Measurements from ENCODE around the gene C9orf50.
A peak's percentile ranks its signal among the peaks of the same experiment; 100 is the strongest.

Gene C9orf50

DNA sequence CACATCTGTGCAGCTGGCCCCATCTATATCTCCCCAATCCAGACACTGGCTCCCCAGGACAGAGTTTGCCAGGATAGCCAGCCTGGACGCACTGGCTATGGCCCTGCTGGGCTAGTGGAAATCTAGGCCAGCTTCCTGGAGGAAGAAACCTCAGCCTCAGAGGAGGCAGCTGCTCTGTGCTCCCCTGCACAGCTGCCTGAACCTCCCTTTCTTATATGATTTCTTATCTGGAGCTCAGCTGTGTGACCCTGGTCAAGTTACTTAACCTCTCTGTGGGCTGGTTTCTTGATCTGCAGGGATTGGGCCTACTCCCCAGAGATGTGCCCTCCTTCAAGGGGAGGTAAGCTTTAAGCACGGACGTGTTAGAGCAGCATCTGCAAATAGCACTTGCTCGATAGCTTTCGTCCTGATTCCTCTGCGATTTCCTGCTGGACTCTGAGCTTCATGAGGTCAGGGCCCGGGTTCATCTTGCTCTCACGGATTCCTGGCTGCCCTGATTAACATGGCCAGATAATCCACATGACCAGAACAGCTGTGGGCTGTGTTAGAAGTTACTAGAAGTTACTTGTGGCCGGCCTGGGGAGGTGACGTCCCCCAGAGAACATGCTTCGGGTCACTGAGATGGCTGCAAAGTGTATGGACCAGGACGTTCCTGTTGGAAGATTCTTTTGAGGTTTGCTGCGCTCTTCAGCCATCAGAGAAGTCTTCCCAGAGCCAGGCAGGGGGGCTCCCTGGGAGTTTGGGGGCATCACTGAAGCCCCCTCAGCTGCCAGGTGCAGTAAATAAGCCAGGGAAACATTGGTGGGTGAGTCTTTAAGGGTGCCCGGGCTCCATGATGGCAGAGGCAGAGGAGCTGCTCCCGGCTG is 14.5 kb downstream of the C9orf50 start:
- no peak for DNase-seq (ENCODE audit: low spot score)
- Histone ChIP-seq H3K23ac (ENCODE audit: low read depth, low read length, poor library complexity) (no peak overlapping the region), H3K4me1 (ENCODE audit: control insufficient read depth in 2 of 2, insufficient read depth in 1 of 2, low read depth in 1 of 2, low read length in 2 of 2) (peaks cover 28 to 49% of the 10 kb centered on the region in 2 donors), H3K18ac (ENCODE audit: low read length) (peak overlapping the region; percentile 23), H3K9me3 (replicated peaks in 1 of 2; ENCODE audit: control insufficient read depth in 2 of 2, insufficient read depth in 1 of 2, low read depth in 1 of 2, low read length in 2 of 2) (no peaks in the 10 kb centered on the region), H3K36me3 (replicated peaks in 1 of 2; ENCODE audit: control insufficient read depth in 2 of 2, insufficient read depth in 2 of 2, low read length in 2 of 2) (no peaks in the 10 kb centered on the region), H2AK5ac (ENCODE audit: low read depth, low read length) (peak overlapping the region; percentile 0), H3K79me1 (ENCODE audit: low read depth, low read length) (no peaks in the 10 kb centered on the region), H2BK15ac (ENCODE audit: low read length) (peak overlapping the region; percentile 32), H2BK12ac (ENCODE audit: low read length) (no peak overlapping the region), H2BK5ac (ENCODE audit: low read length) (no peak overlapping the region), H3K27ac (replicated peaks; ENCODE audit: low read length) (no peak overlapping the region), H3K4me2 (ENCODE audit: insufficient read depth, low read length, poor library complexity, severe bottlenecking) (no peak overlapping the region), H3K4ac (ENCODE audit: low read length) (no peak overlapping the region), H2AFZ (ENCODE audit: low read length) (no peak overlapping the region), H2BK120ac (ENCODE audit: low read depth, low read length) (no peak overlapping the region), H4K8ac (ENCODE audit: low read depth, low read length) (no peak overlapping the region), H4K91ac (ENCODE audit: low read depth, low read length, poor library complexity) (peak overlapping the region; percentile 49), H3K27me3 (ENCODE audit: control insufficient read depth in 3 of 3, insufficient read depth in 3 of 3, low read depth in 1 of 3, low read length in 3 of 3) (no peaks in the 10 kb centered on the region), H3K4me3 (ENCODE audit: low read length in 2 of 2) (no peak overlapping the region), H3K14ac (ENCODE audit: low read length) (no peak overlapping the region), H3K9ac (ENCODE audit: low read depth, low read length, poor library complexity) (no peak overlapping the region)
- WGBS, 2 donors (ENCODE audit: extremely low coverage in 2 of 2, insufficient read length in 2 of 2, insufficient replicate concordance in 1 of 2) = no CpG with 5 or more reads among the region's 15 CpGs

DNA sequence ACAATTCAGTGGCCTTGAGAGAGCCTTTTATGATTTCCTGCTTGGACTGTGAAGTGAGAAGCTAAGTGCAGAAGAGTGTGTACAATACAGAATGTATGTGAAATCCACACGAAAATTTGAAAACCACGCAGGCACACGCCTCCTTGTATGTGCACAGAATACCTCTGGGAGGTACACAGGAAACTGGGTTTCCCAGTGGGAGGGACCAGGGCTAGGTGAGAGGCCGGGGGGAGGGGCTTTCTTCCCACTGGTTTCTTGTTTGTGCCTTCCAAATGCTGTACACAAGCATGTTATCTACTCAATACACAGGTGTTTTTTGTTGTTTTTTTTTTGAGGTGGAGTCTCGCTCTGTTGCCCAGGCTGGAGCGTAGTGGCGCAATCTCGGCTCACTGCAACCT is 16.1 kb downstream of the C9orf50 start:
- Histone ChIP-seq H3K18ac (ENCODE audit: low read length) (no peak overlapping the region), H2BK12ac (ENCODE audit: low read length) (no peak overlapping the region), H2AFZ (ENCODE audit: low read length) (no peak overlapping the region), H2BK5ac (ENCODE audit: low read length) (peak overlapping the region; percentile 14), H2BK15ac (ENCODE audit: low read length) (peak overlapping the region; percentile 92), H4K8ac (ENCODE audit: low read depth, low read length) (no peak overlapping the region), H3K4me1 (ENCODE audit: control insufficient read depth in 2 of 2, insufficient read depth in 1 of 2, low read depth in 1 of 2, low read length in 2 of 2) (peaks cover 22 to 43% of the 10 kb centered on the region in 2 donors), H2BK120ac (ENCODE audit: low read depth, low read length) (no peak overlapping the region), H3K9me3 (replicated peaks in 1 of 2; ENCODE audit: control insufficient read depth in 2 of 2, insufficient read depth in 1 of 2, low read depth in 1 of 2, low read length in 2 of 2) (no peaks in the 10 kb centered on the region), H3K36me3 (replicated peaks in 1 of 2; ENCODE audit: control insufficient read depth in 2 of 2, insufficient read depth in 2 of 2, low read length in 2 of 2) (no peaks in the 10 kb centered on the region), H3K23ac (ENCODE audit: low read depth, low read length, poor library complexity) (no peak overlapping the region), H3K4me3 (ENCODE audit: low read length in 2 of 2) (no peak overlapping the region), H3K79me1 (ENCODE audit: low read depth, low read length) (no peaks in the 10 kb centered on the region), H3K27me3 (ENCODE audit: control insufficient read depth in 3 of 3, insufficient read depth in 3 of 3, low read depth in 1 of 3, low read length in 3 of 3) (no peaks in the 10 kb centered on the region), H2AK5ac (ENCODE audit: low read depth, low read length) (peak overlapping the region; percentile 74), H3K14ac (ENCODE audit: low read length) (no peak overlapping the region), H3K4ac (ENCODE audit: low read length) (no peak overlapping the region), H3K4me2 (ENCODE audit: insufficient read depth, low read length, poor library complexity, severe bottlenecking) (no peak overlapping the region), H4K91ac (ENCODE audit: low read depth, low read length, poor library complexity) (no peak overlapping the region), H3K9ac (ENCODE audit: low read depth, low read length, poor library complexity) (no peak overlapping the region), H3K27ac (replicated peaks; ENCODE audit: low read length) (no peak overlapping the region)
- WGBS, 2 donors (ENCODE audit: extremely low coverage in 2 of 2, insufficient read length in 2 of 2, insufficient replicate concordance in 1 of 2) = no CpG with 5 or more reads among the region's 8 CpGs
- DNase-seq (ENCODE audit: low spot score) = no peak

DNA sequence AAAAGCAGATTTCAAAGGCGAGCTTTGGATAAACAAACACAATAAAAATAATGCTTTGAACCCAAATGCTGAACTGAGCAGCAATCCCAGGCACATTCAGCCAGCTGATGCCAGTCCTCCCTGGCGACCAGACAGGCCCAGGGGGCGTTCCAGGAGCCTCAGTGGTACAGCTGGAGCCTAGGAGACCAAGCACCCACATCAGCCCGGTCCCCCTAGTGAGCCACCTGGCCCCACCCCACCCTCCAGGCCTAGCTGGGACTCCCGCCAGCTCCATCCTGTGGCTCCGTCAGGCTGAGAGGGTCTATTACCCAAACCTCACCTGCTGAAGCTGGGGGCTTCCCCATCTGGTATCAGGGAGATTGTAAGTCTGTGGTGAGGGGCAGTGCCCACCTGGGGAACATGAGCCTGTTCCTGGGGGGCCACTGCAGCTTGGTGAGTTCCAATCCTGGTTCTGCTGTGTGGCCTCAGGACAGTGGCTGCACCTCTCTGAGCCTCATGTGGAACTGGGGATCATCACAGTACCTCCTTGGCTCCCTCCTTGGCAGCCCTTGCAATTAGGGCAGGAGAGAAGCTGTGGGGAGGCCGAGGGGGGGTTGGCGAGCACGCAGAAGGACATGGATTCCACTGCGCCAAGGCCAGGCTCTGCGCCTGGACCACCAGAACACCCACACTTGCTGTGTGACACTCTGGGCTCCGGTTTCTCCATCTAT is 16.7 kb downstream of the C9orf50 start:
- H3K9me3 ChIP-seq (replicated peaks in 1 of 2; ENCODE audit: control insufficient read depth in 2 of 2, insufficient read depth in 1 of 2, low read depth in 1 of 2, low read length in 2 of 2) = no peaks in the 10 kb centered on the region
- H3K23ac ChIP-seq (ENCODE audit: low read depth, low read length, poor library complexity) = no peak overlapping the region
- no peak overlapping the region for H4K91ac ChIP-seq (ENCODE audit: low read depth, low read length, poor library complexity)
- no CpG with 5 or more reads among the region's 12 CpGs for WGBS, 2 donors (ENCODE audit: extremely low coverage in 2 of 2, insufficient read length in 2 of 2, insufficient replicate concordance in 1 of 2)
- no peaks in the 10 kb centered on the region for H3K79me1 ChIP-seq (ENCODE audit: low read depth, low read length)
- no peaks in the 10 kb centered on the region for H3K27me3 ChIP-seq (ENCODE audit: control insufficient read depth in 3 of 3, insufficient read depth in 3 of 3, low read depth in 1 of 3, low read length in 3 of 3)
- no peak overlapping the region for H3K4me3 ChIP-seq (ENCODE audit: low read length in 2 of 2)
- H3K9ac ChIP-seq (ENCODE audit: low read depth, low read length, poor library complexity) = no peak overlapping the region
- H2BK120ac ChIP-seq (ENCODE audit: low read depth, low read length) = peak overlapping the region; percentile 50
- peak overlapping the region; percentile 84 for H3K18ac ChIP-seq (ENCODE audit: low read length)
- no peak for DNase-seq (ENCODE audit: low spot score)
- no peaks in the 10 kb centered on the region for H3K36me3 ChIP-seq (replicated peaks in 1 of 2; ENCODE audit: control insufficient read depth in 2 of 2, insufficient read depth in 2 of 2, low read length in 2 of 2)
- peak overlapping the region; percentile 42 for H2BK12ac ChIP-seq (ENCODE audit: low read length)
- peak overlapping the region; percentile 74 for H2AK5ac ChIP-seq (ENCODE audit: low read depth, low read length)
- no peak overlapping the region for H4K8ac ChIP-seq (ENCODE audit: low read depth, low read length)
- H2BK5ac ChIP-seq (ENCODE audit: low read length) = peak overlapping the region; percentile 14
- H3K4me1 ChIP-seq (ENCODE audit: control insufficient read depth in 2 of 2, insufficient read depth in 1 of 2, low read depth in 1 of 2, low read length in 2 of 2) = peaks cover 19 to 38% of the 10 kb centered on the region in 2 donors
- no peak overlapping the region for H3K4ac ChIP-seq (ENCODE audit: low read length)
- H2AFZ ChIP-seq (ENCODE audit: low read length) = no peak overlapping the region
- H3K14ac ChIP-seq (ENCODE audit: low read length) = peak overlapping the region; percentile 51
- no peak overlapping the region for H3K27ac ChIP-seq (replicated peaks; ENCODE audit: low read length)
- peak overlapping the region; percentile 92 for H2BK15ac ChIP-seq (ENCODE audit: low read length)
- no peak overlapping the region for H3K4me2 ChIP-seq (ENCODE audit: insufficient read depth, low read length, poor library complexity, severe bottlenecking)
